Cardiac fibroblast (primary cell): ENCODE measurements around the gene MICAL3.

Source experiments
- DNase-seq, 2 donors: peaks; one replicate each; pipeline versions ENCODE4 v3.0.0 to v3.0.0-alpha.2; 2010; ENCODE audit warnings: low read depth in 2 of 2
- H3K4me3 ChIP-seq, 2 donors: replicated peaks in 1 of 2; 1 replicate in 1 of 2; 2 replicates in 1 of 2; pipeline ENCODE4 v1.5.1; 2011; ENCODE audit warnings: low read depth in 2 of 2, low read length in 2 of 2, mild to moderate bottlenecking in 2 of 2, moderate library complexity in 1 of 2
- CTCF ChIP-seq: IDR thresholded peaks from one replicate; pipeline ENCODE4 v1.5.1; 2011; ENCODE audit warnings: low read depth, mild to moderate bottlenecking, low read length, inconsistent platforms

The MICAL3 gene

GRCh38 chr22:17825876-17826550 is 198.3 kb downstream of the MICAL3 start:
- H3K4me3 ChIP-seq, result no peak overlapping the region
- TF ChIP-seq CTCF, result no peak
- no peak for DNase-seq

- TF ChIP-seq CTCF, result no peak
- H3K4me3 ChIP-seq, result no peak overlapping the region
- no peak for DNase-seq
Measured at GRCh38 chr22:17824457-17824856, 199.9 kb downstream of the MICAL3 start.

GRCh38 chr22:17823964-17824363 is 200.4 kb downstream of the MICAL3 start:
- DNase-seq, result no peak
- TF ChIP-seq CTCF, result no peak
- no peak overlapping the region for H3K4me3 ChIP-seq

GRCh38 chr22:17823226-17823625 is 201.1 kb downstream of the MICAL3 start:
- TF ChIP-seq CTCF, result no peak

GRCh38 chr22:17822087-17822486 is 202.3 kb downstream of the MICAL3 start:
- H3K4me3 ChIP-seq, result no peak overlapping the region
- no peak for TF ChIP-seq CTCF

More at GRCh38 chr22:17823226-17823625, 201.1 kb downstream of the MICAL3 start:
- H3K4me3 ChIP-seq, result no peak overlapping the region
- DNase-seq, result no peak

GRCh38 chr22:17820879-17821439 is 203.4 kb downstream of the MICAL3 start:
- DNase-seq, result no peak
- no peak overlapping the region for H3K4me3 ChIP-seq
- no peak for TF ChIP-seq CTCF

More at GRCh38 chr22:17822087-17822486, 202.3 kb downstream of the MICAL3 start:
- DNase-seq, result no peak
